Fibroblast of skin of left biceps (primary cell): ENCODE data around the gene BCL2L2.

Source experiments
- DNase-seq, 2 experiments: peaks; one replicate each; pipeline ENCODE4 v3.0.0-alpha.2; 2013; ENCODE audit warnings: low read depth in 2 of 2

BCL2L2 gene

DNA sequence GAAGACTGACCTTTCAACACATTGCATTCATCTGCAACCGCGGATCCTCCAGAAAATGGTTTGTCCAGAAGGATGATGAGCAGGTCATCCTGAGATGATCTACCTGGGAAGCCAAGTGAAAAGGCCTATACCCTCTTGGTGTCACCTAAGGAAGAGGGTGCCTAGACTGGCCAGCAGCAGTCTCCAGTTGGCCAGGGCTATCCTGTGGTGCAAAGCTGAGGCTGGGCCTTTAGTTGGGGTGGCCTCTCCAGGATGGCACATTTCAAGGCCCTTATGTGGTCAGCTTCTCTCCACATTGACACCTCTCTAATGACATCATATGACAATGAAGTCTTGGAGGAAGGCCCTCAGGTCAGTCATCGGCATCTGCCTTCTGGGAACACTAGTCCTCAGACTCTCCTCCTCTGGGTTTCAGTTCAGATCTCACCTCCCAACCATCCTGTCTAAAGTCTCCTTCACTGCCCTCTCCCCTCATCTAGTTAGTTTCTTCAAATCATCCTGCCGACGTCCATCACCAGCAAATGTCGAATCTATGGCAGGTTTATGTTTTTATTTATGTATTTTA lies 49.3 kb downstream of the BCL2L2 start:
- DNase-seq, result no peak

DNA sequence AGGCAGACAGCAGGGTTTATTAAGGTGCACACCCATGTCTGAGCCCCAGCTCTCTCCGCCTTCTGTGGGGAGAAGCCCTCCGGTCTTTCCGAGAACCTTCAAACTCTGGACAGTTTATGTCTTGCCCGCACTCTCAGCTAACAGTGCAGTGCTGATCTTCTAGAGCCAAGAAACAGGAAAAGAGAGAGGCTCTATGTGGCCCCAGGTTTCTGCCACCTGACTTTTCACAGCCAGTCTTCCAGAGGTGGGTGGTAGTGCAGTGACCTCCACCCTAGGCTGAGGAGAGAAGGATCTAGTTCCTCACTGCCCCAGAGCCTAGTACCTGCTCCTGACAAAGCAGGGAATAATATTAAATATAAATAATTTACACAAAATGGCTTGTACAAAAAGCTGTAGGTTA lies 50.0 kb downstream of the BCL2L2 start:
- no peak for DNase-seq

DNA sequence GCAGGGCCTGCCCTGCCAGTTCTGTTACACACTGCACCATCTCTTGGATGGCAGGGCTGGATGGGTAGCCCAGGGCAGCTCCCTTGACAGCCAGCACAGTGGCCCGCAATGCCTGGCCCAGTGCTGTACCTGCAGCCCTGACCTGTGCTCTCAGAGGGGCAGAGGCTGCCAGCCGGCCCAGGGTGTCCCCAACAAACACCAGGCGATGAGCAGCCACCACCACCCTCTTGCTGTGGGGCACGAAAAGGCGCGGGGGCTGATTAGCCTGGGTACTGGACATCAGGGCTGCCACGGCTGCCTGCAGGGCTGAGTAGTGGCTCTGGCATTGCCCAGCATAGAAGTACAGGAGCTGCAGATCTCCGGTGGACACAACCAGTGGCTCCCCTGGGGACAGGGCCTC lies 50.6 kb downstream of the BCL2L2 start:
- no peak for DNase-seq

DNA sequence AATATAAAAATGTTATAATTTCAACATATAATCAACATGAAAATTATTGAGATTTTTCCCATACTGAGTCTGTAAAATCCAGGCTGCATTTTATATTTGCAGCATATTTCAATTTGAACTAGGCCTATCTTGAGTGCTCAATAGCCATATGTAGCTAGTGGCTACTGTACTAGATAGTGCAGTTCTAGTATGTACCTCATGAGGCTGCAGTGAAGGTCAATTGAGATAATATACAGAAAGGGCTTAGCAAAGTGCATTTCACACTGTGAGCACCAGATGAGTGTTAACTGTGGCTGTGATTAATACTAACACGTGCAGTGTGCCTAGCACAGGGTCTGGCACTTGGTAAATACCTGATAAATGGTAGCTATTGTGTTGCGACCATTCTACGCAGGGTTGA lies 51.4 kb downstream of the BCL2L2 start:
- no peak for DNase-seq

DNA sequence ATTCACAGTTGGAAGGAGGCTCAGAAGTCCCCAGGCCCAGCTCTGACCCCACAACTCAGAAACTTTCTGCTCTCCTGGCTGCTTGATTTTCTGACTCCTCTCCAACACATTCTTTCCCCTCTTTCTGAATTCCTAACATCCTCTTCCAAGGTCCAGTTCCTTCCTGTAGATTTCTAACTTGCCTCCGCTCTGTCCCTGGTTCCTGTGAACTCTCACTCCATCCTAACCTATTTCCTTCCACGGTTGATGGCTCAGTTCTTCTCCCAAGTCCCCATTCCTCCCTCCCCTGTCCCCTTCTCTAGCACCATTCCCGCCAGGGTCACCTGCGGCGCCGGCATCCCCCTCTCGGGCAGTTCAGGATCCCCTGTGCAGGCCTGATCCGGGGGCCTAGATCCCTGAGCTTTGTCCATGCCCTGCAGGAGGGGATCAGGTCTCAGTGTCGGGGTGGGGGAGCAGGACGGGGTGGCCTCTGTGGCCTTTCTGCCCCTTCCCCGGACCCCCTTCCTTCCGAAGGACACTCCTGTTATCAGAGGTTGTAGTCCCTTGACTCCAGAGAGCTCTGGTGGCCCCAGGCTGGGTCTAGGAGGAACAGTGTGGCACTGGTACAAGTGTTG lies 52.0 kb downstream of the BCL2L2 start:
- no peak for DNase-seq

DNA sequence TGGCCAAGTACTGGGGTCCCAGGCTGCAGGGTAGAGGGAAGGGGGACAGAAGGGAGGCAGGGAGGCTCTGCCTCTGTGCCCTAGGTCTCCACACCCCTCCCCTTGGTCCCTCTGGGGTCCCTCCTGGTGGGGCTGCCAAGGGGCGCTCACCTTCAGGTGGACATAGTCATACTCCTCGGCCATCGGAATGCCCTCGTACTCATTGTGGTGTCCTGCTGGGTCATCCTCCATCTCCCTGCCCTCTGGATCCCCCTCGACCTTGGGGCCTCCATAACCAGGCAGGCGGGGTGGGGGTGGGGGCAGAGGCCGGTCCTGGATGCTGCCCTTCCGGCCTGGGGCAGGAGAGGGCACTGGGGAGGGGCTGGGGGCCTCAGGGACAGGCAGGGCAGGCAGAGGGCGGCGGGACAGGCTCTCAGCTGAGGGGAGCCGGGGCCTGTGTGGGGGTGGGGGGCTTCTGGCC lies 52.6 kb downstream of the BCL2L2 start:
- DNase-seq, result no peak

DNA sequence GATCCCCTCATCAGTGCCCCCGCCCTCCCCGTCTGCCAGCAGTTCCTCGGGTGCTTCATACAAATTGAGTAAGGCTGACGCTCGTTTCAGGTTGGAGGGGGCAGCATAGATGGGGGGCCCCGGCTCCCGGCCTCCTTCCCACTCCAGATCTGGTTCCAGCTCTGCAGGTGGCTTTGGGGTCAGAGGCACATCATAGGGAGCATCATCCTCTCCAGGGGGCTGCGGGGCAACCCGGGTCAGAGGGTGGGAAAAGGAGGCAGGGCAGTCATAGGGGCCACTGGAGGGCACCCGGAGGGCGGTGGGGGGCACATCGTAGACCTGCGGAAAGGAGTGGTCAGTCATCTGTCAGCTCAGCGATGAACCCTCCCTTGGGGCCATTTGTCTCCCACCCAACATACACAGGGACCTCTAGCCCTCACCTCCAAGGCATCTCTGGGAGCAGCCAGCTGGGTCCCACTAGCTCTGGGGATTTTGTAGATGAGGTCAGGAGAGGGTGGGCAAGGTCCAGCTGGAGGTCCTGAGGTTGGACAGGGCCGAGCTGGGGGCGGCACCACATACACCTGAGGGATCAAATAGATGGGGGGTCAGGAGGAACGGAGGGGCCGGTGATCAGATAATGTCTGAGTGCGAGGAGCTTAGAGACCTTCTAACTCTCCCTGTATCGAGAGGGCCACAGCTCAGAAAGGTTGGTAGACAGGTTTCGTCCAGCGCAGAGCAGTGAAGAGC lies 53.3 kb downstream of the BCL2L2 start:
- no peak for DNase-seq

DNA sequence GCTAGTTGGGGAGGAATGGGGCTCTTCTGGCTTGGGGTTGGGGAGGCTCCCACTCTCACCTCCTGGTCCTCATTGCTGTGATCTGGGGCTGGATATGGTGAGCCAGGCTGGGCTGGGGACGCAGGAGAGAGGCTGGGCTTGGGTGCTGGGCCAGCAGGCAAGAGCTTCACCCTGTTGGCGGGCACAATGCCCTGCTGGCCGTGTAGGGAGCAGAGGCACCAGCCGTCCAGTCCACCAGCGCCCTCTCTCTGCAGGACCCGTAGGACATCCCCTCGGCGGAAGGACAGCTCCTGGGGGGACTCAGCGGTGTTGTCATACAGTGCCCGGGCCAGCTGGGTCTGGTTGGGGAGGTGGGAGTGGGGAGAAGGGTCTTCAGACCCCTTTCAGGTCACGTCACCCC lies 53.9 kb downstream of the BCL2L2 start:
- DNase-seq, result no peak

DNA sequence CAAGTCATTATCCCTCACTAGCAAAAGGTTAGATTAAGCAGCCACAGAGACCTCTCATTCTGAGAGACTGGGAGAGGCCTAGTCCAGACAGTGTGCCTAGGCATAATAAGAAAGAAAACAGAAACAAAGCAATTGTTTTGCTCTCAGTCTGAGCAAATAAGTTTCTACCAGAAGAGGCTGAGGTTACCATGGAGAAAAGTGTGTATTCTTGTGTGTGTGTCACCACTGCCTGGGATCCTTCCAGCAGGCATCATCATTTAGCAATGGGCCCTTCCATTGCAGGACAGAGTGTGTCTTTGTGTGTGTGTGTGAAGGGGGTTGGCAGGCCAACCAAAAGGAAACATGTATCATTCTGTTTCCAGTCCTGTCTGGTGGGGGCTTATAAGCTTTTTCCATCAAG lies 54.7 kb downstream of the BCL2L2 start:
- no peak for DNase-seq
